ENCODE measurements around the gene CGN.
"Not testable (repeated sequence)": the region's sequence is repeated elsewhere in the genome, so short reads cannot be mapped to it uniquely, and the experiment has no call there.

GRCh38 chr1:151522427-151522826 is 11.2 kb downstream of the CGN start:
- not testable (repeated sequence) for TF ChIP-seq CTCF, POLR2A (IDR thresholded peaks at IDR 0.05)

Measured in heart left ventricle (tissue), 13 donors.